GM19328 (cell line): ENCODE data around the gene LGI4.
A peak's percentile ranks its signal among the peaks of the same experiment; 100 is the strongest.
"Not testable (repeated sequence)": the region's sequence is repeated elsewhere in the genome, so short reads cannot be mapped to it uniquely, and the experiment has no call there.

Experiments
- ATAC-seq: cut with Tn5 transposase; IDR thresholded peaks from one replicate; pipeline ENCODE4 v1.9.1; 2021; ENCODE audit warnings: mild to moderate bottlenecking, moderate library complexity; ENCODE audit not compliant: unreplicated experiment

The LGI4 gene

DNA sequence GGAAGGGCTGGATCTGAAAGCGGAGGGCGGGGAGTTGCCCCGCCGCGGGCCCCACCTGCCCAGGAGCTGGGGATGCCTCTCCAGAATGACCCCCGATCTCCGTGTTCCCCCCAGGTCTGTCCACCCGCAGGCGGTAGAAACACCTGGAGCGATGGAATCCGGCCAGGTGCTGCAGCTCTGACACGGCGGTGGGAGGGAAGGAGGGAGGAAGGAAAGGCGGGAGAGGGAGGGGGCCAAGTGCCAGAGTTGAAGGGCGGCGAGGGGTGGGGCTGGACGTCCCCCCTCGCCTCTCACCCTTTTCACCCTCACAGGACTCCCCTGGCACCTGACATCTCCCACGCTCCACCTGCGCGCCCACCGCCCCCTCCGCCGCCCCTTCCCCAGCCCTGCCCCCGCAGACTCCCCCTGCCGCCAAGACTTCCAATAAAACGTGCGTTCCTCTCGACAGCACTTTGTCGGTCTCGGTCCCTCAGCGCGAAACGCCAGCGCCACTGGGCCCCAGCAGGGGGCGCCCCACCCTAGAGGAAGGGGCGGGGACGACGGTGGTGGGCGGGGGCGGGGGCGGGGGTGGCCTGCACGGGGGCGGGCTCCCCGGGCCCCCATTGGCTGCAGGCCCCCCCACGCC lies 7.9 kb upstream of the LGI4 start:
- no peak for ATAC-seq

DNA sequence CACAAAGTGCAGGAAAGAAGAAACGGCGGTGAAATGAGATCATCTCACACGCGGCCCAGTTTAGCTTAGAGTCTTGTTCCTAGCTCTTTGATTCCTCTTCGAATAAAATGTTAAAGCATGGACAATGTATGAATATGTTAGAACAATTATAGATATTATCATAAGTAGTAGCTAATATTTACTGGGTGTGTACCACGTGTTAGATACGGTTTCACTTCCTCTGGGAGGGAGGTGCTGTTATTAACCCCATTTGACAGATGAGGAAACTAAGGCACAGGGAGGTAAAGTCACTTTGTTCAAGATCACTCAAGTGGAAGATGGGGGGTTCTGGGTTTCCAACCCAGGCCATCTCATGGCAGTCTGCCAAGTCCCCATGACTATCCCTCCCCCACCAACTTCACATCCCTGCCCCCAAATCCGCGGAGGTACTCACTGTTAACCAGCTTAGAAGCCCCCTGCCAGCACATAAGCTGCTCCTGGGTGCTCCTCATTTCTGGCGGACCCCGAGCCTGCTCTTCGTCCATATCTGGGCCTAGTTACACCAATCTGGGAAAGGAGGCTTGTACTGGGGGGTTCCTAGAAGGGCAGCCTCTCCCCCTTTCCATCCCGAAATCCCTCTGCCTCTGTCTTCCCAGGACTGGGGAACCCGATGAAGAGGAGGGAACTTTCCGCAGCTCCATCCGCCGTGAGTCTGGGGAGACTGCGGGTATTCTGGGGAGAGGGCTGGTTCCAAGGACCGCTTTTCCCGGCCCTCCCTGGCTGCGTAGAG lies 7.2 kb upstream of the LGI4 start:
- no peak for ATAC-seq

DNA sequence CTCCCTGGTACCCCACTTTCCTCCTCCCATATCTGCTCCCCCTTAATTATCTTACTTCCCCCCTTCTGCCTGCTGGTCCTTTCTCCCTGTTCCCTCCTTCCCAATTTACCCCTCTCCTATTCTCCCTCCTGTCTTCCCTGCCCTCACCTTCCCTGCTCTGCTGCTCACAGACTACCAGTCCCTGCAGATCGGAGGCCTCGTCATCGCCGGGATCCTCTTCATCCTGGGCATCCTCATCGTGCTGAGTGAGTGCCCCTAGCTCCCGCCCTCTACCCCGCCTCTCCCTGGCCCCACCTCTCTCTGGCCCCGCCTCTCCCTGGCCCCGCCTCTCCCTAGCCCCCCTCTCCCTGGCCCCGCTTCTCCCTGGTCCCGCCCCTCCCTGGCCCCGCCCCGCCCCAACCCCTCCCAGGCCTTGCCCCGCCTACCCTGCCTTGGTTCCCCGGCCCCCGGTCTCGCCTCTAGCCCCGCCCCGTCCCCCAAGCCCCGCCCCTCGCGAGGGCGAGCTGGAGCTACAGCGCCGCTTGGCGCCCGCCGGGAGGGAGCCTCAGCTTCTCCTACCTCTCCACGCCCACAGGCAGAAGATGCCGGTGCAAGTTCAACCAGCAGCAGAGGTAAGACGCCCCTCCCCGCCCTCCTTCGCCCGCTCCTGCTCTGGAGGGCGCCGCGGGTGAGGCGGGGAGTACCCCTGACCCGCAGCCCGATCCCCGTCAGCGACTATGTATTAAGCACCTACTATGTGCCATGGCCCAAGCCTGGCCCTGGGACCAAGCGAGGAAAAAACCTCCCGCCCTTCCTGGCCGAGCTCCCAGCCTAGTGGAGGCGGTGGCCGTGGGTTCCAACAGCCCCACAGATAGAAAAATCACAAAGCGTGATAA lies 6.3 kb upstream of the LGI4 start:
- ATAC-seq, result peak; percentile 59

DNA sequence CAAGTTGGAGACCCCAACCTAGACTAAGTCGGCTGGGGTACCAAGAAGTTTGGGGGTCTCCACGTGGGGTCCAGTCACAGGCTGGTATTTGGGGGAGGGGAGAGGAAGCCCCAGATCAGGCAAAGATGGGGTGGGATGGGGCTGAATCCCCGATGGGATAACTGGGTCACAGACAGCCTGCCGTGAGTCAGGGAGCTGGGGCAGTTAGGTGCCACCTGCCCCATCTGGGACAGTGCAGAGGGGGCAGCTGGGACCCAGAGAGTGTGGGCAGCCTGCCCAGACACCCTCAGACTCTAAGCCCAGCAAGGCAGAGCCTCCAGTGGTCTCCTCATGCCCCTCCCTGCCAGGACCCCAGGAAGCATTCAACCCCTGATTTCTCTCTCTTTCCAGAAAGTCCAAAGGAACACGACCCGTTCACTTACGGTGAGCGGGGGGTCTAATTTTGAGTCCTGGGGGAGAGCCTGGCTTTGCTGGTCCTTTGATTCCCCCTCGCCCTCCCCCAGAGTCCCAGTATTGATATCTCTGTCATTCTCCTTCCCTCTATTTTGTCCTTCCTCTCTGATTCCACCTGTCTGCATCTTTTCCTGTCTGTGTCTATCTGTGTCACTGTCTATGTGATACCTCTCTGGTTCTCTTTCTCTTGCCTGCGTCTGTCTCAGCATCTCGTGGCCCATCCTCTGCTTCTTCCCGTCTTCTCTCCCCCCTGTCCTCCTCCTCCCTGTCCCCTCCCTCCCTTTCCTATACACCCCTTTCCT lies 5.5 kb upstream of the LGI4 start:
- ATAC-seq, result no peak

DNA sequence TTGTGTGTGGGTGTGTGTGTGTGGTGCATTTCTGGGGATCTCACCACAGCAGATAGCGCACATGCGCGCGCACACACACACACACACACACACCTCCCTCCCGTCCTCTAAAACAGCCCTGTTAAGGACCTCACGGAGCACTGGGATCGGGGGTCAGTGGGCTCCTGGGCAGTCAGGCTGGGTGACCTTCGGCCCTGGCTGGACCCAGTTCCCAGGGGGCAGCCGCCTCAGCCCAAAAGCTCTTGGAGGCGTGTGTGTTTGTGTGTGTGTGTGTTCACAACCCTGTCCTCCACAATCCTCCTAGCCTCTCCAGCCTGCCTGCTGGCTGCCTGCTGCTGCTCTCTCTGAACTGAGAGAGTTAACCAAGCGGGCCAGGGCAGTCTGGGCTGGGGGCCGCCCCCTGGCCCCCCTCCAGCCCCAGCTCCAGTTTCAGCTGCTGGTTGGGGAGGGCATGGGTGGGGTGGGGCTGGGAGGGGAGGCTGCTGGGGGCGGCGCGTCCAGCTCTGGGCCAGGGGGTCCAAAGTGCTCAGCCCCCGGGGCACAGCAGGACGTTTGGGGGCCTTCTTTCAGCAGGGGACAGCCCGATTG lies 3.5 kb upstream of the LGI4 start, which contains the start of gene FXYD1:
Gene FXYD1, plus strand, starts transcription at position 520 of the 588 bp plus-strand sequence. CDS start 1,256 bp downstream, outside the sequence.
- ATAC-seq, result no peak

DNA sequence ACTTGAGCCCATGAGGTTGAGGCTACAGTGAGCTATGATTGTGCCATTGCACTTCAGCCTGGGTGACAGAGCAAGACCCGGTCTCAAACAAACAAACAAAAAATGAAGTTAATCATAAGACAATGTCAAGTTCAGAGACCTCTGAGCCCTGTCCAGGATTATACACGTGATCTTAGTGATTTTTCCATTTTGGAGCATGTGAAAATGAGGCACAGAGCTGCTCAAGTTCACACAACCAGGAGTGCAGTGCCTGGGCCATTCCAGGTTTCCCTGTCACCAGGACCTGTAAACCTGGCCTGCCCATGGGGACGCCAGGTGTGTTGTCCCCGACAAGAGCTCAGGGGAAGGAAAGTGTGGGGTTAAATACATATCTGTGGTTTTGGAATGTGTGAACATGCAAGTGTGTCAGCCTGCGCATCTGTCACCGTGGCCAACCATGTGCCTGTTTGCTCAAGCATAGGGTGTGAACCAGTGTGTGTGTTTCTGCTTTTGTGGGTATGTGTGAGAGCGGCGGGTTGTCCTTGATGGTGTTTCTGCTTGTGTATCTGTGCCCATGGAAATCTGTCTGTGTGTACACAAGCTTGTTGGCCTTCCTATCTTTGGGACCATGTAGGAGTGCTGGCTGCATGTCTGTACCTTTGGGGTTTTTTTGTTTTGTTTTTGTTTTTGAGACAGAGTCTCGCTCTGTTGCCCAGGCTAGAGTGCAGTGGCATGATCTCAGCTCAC lies 2.3 kb upstream of the LGI4 start:
- no peak for ATAC-seq

DNA sequence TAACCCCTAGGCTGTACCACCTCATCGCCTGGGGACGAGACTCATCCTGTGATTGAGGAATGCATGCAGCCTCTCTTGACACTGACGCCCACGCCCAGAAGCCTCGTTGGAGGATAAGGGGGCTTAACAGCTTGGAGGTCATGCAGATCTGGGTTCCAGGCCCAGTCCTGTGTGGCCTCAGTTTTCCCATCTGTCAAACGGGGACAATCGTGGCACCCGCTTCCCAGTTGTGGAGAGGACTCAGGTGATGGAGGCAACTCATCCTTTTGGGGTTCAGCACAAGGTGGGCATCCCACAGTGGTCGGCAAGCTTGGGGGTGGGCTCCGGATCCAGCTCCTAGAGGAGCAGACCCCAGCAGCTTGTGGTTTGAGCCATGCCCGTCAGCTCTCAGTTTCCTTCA lies 1.4 kb upstream of the LGI4 start:
- ATAC-seq, result no peak

DNA sequence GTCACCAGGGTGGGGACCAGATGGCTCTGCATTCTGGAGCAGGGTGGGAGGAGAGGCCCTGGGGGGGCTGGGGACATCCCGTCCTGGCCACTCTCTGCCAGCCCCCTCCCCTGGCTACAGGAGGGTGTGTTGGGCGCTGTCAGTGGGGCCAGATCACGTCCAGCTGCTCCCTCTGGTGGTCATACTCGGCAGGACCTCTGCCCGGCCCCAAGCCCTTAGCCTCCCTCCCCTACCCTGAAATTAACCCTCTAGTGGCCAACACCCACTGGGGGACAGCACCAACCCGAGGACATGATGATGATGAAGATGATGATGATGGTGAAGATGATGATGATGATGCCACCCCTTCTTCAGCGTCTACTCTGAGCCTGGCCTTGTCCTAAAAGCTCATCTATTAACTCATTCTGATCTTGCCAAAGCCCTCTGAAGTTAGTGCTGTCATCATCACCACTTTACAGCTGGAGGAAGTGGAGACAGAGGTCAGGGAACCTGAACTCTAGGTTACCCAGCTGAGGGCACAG lies 590 bp upstream of the LGI4 start:
- ATAC-seq, result no peak

DNA sequence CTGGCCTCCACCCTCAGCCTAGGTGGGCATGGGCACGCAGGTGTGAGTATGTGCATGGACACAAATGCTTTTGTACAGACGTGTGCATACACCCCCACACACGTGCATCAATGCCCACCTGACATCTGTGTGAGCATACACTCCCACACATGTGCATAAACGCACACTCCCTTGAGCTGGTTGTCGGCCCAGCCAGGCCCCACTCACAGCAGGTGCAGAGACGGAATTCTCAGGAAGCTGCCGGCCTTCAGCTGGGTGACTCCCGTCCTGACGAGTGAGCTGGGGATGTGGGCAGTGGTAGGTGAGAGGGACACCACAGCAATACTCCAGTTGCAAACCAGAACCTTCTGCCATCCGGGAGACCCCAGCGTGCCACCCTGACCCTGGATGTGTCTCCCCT lies 1.0 kb downstream of the LGI4 start:
- no peak for ATAC-seq

DNA sequence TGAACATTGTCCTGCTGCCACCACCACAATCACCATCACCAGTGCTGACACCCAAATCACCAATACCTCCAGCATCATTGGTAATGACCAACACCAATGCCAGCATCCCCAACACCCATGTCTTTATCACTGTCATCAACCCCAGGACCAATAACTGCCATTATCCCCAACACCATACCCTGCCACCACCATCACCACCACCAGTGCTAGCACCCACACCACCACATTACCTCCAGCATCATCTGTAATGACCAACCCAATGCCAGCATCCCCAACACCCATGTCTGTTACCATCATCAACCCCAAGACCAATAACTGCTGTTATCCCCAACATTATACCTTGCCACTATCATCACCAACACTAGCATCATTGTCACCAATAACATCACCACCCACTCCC lies 2.6 kb downstream of the LGI4 start:
- no peak for ATAC-seq

DNA sequence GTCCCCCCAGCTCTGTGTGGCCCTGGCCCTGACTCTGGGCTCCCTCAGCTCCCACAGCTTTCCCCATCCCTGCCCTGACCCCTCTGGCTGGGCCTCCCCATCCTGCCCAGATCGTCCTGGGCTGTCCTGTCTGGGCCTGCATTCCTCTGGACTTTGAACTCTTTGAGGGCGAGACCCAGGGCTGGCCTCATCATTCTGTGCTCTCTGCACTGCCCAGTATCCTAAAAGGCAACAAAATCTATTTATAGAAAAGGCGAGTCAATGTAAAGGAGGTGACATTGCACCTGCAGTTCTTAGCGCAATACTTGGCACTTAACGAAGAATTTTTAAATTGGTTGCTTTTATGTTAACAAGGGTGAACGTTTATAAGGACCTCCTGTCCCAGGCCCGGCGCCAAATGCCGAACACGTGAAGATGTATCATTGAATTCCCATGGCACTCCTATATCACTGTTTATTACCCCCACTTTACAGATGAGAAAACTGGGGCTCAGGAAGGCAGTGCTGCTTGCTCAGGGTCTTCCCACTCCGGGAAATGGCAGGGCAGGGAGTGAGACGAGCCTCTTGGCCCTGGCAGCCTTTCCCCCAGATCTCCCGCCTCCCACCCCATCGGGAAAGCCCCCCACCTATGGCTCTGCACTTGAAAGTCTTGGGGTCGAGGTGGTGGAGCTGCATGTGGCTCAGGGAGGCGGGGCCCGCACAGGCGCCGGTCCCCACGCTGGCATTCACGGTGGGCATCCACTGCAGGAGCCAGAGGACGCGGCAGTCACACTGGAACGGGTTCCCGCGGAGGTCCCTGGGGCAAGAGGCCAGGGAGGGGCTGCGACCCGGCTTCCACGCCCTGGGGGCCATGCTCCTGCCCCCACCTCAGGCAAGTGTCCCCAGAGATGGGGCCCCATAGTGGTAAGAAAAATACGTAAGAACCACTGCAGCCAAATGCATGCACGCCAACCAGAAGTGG lies 3.8 kb downstream of the LGI4 start:
- ATAC-seq, result no peak

DNA sequence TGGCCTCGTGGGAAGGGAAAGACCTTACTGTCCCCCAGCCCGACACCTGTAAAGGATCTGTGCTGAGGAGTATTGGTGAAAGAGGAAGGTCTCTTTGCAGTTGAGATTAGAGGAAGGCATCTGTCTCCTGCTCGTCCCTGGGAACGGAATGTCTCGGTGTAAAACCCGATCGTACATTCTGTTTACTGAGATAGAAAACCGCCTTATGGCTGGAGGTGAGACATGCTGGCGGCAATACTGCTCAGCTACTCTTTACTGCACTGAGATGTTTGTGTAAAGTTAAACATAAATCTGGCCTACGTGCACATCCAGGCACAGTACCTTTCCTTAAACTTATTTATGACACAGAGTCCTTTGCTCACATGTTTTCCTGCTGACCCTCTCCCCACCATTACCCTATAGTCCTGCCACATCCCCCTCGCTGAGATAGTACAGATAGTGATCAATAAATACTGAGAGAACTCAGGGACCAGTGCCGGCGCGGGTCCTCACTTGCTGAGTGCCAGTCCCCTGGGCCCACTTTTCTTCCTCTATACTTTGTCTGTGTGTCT lies 5.1 kb downstream of the LGI4 start:
- not testable (repeated sequence) for ATAC-seq

DNA sequence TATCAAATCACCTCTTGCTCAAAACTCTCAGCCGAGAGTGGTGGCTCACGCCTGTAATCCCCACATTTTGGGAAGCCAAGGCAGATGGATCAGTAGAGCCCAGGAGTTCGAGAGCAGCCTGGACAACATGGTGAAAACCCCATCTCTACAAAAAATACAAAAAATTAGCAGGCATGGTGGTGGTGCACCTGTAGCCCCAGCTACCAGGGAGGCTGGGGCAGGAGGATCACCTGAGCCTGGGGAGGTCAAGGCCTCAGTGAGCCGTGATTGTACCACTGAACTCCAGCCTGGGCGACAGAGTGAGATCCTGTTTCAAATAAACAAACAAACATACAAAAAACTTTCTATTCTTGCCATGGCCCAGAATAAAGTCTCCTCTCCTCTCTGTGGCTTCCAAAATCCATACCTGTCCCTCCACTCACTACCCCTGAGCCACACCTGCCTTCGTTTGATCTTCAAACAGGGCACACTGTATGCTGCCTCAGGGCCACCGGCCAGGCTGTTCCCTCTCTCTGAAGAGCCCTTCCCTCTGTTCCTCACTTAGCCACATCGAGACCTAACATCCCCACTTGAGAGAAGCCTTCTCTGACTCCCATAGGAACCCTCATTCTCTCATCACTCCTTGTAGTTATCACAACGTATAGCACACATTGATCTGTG lies 6.3 kb downstream of the LGI4 start:
- ATAC-seq, result no peak

DNA sequence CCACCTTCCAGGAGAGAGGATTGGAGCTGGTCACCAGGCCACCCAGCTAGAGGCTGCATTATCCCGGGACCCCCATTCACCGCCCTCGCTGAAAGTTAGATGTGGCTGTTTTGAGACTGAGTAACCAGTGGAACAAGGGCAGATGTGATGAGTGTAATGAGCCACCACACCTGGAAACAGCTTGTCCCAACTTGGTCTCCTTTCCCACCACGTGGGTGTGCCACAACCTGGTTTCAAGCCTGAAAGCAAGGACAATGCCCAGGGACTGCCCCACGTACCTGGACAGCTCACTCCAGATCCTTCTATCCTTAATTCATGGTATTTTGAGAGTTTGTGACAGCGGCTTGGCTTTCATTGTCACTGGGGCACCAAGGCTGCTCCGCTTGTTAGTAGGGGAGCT lies 7.0 kb downstream of the LGI4 start:
- ATAC-seq, result no peak

DNA sequence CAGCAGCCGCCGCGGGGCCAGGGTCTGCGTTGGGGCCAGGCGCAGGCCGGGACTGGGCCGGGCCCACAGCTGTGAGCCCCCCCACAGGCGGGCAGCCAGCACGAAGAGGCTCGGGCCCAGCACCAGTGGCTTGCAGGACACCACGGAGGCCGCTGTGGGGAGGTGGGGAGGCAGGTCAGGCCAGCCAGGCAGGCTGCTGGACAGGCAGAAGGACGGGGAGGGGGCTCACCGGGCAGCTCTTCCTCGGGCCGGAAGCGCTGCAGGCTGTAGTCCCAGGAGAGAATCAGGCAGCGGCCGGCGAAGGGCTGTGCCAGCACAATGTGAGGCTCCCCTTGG lies 8.3 kb downstream of the LGI4 start:
- no peak for ATAC-seq

DNA sequence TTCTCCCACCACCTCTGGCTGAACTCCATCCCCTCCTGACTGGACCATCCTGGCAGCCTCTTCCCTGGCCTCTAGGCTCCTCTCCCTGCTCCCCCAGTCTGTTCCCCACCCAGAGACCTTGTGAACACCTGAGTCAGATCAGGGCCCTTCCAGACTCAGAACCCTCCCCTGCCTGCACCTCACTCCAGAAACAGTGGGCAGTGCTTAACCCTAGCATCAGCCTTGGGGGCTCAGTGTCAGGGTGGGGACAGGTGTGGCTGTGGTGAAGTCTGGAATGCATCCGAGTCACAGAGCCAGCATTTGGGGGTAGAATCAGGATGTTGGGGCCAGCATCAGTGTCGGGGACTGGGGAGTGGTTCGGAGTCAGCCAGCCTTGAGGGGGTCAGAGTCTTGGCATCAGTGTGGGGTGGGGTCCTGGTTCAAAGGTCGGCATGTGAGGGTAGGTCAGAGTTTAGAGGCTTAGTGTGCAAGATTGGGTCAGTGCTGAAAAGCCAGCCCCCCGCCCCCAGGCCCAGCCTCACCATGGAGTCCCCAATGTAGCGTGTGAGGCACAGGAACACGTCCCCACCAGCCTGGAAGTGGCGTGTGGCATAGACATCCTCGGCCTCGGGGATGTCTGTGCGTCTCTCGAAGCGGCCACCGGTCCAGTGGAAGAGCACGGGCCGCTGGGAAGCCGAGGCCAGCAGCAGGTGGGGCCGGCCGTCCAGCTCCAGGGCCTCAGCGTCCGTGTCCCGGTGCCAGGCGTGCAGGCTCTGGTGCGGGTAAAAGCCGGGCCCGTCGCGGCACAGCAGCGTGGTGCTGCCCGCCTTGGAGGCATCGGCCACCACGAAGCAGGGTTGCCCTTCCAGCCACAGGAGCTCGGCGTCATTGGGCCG lies 8.9 kb downstream of the LGI4 start:
- no peak for ATAC-seq

DNA sequence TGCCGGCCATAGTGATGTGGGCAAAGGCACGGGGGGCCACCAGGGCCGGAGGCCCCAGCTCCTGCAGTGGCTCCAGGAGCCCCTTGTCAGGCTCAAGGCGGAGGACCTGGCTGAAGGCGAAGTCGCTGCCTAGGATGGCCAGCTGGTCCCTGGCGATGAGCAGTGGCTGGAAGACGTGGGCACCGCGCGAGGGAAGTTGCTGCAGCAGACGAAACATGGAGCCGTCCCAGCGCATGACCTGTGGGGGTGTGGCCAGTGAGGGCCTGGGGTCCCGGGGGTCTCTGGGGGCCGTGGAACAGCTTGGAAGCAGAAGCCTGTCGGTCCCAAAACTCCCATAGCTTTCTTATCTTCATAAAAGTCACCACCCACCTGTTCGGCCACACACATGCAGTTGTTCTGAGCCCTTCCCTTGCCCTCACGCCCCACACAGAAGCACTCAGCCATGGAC lies 9.6 kb downstream of the LGI4 start:
- ATAC-seq, result no peak
